OCI-LY1 (cell line): ENCODE results near the gene TBC1D20.

Experiments
- CTCF ChIP-seq: fragments of 200-600 bp; sonication (generic), shearing (Covaris generic); IDR thresholded peaks from 2 replicates; pipeline ENCODE4 v1.5.1; 2017; ENCODE audit warnings: mild to moderate bottlenecking, antibody characterized with exemption, low read length, moderate library complexity, mixed read lengths
- EZH2 ChIP-seq: fragments of 200-600 bp; sonication (generic), shearing (Covaris generic); IDR thresholded peaks from 2 replicates; pipeline ENCODE4 v1.8.0; 2017; ENCODE audit warnings: borderline replicate concordance, mixed run types, mild to moderate bottlenecking, antibody characterized with exemption, low read length, moderate library complexity, mixed read lengths

GRCh38 chr20:430091-430999 is 32.0 kb downstream of the TBC1D20 start:
- TF ChIP-seq CTCF (no peak), EZH2 (no peak)
